ENCODE measurements around the gene CDH1. TPM values are rescaled to one million over a fixed set of nuclear protein-coding genes. Genes with fewer than 3 reads are reported as not detected.

CDH1 gene
- total and polyA plus RNA-seq, 4 donors = 0.23 to 9.6 (median 0.67) TPM

DNA sequence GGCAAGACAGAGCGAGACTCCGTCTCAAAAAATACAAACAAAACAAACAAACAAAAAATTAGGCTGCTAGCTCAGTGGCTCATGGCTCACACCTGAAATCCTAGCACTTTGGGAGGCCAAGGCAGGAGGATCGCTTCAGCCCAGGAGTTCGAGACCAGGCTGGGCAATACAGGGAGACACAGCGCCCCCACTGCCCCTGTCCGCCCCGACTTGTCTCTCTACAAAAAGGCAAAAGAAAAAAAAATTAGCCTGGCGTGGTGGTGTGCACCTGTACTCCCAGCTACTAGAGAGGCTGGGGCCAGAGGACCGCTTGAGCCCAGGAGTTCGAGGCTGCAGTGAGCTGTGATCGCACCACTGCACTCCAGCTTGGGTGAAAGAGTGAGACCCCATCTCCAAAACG is 531 bp upstream of the CDH1 start:
- H3K4me1 ChIP-seq (ENCODE audit: control insufficient read depth in 1 of 2, insufficient read depth in 2 of 2, low read length in 2 of 2) = no peaks in the 10 kb centered on the region
- DNase-seq (no peak), ATAC-seq (ENCODE audit: low FRiP score) (no peak)
- WGBS, 2 donors = 89% methylated on average over 12 of the region's 12 CpGs
- H3K4me3 ChIP-seq (ENCODE audit: low read length in 2 of 2) = no peak overlapping the region
- no peaks in the 10 kb centered on the region for H3K9me3 ChIP-seq (ENCODE audit: control insufficient read depth, low read length)
- intact Hi-C loops (cut with DNase I) = no loop called here
- H3K27ac ChIP-seq (ENCODE audit: low read depth in 1 of 2, low read length in 2 of 2) = no peak overlapping the region
- no peaks in the 10 kb centered on the region for H3K27me3 ChIP-seq (ENCODE audit: control insufficient read depth in 1 of 2, insufficient read depth in 2 of 2, low read length in 1 of 2)
- no peaks in the 10 kb centered on the region for H3K36me3 ChIP-seq (ENCODE audit: control insufficient read depth in 1 of 2, insufficient read depth in 2 of 2, low read length in 1 of 2)

DNA sequence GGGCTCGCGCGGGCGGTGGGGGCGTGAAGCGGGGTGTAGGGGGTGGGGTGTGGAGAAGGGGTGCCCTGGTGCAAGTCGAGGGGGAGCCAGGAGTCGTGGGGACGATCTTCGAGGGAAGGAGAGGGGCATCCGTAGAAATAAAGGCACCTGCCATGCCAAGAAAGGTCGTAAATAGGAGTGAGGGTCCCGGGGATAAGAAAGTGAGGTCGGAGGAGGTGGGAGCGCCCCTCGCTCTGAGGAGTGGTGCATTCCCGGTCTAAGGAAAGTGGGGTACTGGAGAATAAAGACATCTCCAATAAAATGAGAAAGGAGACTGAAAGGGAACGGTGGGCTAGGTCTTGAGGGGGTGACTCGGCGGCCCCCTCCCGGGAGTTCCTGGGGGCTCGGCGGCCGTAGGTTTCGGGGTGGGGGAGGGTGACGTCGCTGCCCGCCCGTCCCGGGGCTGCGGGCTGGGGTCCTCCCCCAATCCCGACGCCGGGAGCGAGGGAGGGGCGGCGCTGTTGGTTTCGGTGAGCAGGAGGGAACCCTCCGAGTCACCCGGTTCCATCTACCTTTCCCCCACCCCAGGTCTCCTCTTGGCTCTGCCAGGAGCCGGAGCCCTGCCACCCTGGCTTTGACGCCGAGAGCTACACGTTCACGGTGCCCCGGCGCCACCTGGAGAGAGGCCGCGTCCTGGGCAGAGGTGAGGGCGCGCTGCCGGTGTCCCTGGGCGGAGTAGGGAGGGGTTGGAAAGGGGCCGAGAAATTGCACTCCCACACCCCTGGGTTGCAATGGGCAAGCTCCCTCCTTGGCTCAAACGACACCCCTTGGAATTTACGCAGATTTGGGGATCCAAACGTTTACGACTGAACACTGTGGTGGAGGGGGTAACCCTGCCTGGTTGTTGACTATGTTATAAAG is 888 bp downstream of the CDH1 start:
- Histone ChIP-seq H3K27me3 (ENCODE audit: control insufficient read depth in 1 of 2, insufficient read depth in 2 of 2, low read length in 1 of 2) (no peaks in the 10 kb centered on the region), H3K4me1 (ENCODE audit: control insufficient read depth in 1 of 2, insufficient read depth in 2 of 2, low read length in 2 of 2) (no peaks in the 10 kb centered on the region), H3K4me3 (ENCODE audit: low read length in 2 of 2) (no peak overlapping the region), H3K36me3 (ENCODE audit: control insufficient read depth in 1 of 2, insufficient read depth in 2 of 2, low read length in 1 of 2) (no peaks in the 10 kb centered on the region), H3K27ac (ENCODE audit: low read depth in 1 of 2, low read length in 2 of 2) (no peak overlapping the region), H3K9me3 (ENCODE audit: control insufficient read depth, low read length) (no peaks in the 10 kb centered on the region)
- DNase-seq (no peak), ATAC-seq (ENCODE audit: low FRiP score) (no peak)
- intact Hi-C loops (cut with DNase I) = no loop called here
- WGBS, 2 donors = 5 to 7% methylated on average over 50 to 58 of the region's 58 CpGs

DNA sequence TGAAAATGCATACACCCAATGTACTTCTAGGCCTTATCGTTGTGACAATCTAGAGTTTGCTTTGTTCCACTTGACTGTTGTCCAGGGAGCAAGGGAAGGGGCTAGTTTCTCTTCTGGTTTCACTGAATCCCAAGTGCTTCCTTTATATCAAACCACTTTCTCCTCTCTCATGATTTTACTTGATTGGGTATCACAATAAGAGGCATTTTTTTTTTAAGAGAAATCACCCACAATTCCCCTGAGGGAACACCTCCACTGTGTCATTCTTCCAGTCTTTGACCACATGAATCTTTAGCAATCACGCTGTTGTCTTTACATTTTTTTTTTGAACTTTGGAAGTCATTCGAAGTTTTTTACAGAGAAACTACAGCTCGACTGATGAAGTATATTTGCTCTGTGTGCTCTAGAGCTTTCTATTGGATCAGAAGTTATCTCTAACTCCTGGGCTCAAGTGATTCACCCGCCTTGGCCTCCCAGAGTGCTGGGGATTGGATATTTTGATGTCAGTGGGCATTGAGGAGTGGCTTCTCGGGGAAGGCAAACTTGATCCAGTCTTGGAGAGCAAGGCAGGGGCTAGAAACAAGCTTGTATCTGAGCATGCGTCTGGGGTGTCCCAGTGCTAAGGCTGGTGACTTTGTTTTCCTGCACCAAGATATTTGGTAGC is 3.0 kb downstream of the CDH1 start:
- 68 to 69% methylated on average over 7 of the region's 7 CpGs for WGBS, 2 donors
- Histone ChIP-seq H3K27me3 (ENCODE audit: control insufficient read depth in 1 of 2, insufficient read depth in 2 of 2, low read length in 1 of 2) (no peaks in the 10 kb centered on the region), H3K27ac (ENCODE audit: low read depth in 1 of 2, low read length in 2 of 2) (no peak overlapping the region), H3K4me3 (ENCODE audit: low read length in 2 of 2) (no peak overlapping the region), H3K9me3 (ENCODE audit: control insufficient read depth, low read length) (no peaks in the 10 kb centered on the region), H3K36me3 (ENCODE audit: control insufficient read depth in 1 of 2, insufficient read depth in 2 of 2, low read length in 1 of 2) (no peaks in the 10 kb centered on the region), H3K4me1 (ENCODE audit: control insufficient read depth in 1 of 2, insufficient read depth in 2 of 2, low read length in 2 of 2) (no peaks in the 10 kb centered on the region)
- ATAC-seq (ENCODE audit: low FRiP score) (no peak), DNase-seq (no peak)
- intact Hi-C loops (cut with DNase I) = no loop called here

DNA sequence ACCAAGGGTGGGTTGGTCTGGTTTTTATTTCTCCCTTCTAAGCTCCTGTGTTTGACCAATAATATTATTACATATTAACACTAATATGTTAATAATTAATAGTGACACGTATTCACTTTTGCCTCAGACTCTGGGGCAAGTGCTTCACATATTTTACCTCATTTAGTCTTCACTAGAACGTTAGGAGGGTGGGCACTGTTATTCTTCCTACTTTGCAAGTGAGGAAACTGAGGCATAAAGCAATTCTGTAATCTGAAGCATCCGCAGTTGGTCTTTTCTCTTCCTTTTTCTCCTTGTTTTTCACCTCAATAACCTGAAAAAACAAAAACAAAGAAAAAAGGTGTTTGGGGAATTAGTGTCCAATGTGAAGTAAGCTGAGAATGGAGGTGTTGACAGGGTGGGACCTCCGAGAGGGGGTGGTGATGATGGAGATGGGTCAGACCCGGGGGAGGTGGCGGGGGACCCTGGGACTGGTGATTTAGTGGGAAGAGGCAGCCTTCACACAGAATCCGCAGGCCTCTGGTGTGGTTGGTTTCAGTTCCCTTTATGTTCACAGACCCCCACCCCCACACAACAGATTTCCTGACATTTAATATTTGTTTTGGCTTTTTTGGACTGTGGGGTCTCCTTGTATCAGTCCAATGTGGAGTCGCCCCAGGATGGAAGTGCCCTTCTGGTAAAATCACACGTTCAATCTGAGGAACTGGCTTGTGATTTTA is 3.7 kb downstream of the CDH1 start:
- DNase-seq = no peak
- intact Hi-C loops (cut with DNase I) = no loop called here
- no peak overlapping the region for H3K4me3 ChIP-seq (ENCODE audit: low read length in 2 of 2)
- ATAC-seq (ENCODE audit: low FRiP score) = no peak
- H3K27me3 ChIP-seq (ENCODE audit: control insufficient read depth in 1 of 2, insufficient read depth in 2 of 2, low read length in 1 of 2) = no peaks in the 10 kb centered on the region
- H3K4me1 ChIP-seq (ENCODE audit: control insufficient read depth in 1 of 2, insufficient read depth in 2 of 2, low read length in 2 of 2) = no peaks in the 10 kb centered on the region
- no peaks in the 10 kb centered on the region for H3K36me3 ChIP-seq (ENCODE audit: control insufficient read depth in 1 of 2, insufficient read depth in 2 of 2, low read length in 1 of 2)
- H3K27ac ChIP-seq (ENCODE audit: low read depth in 1 of 2, low read length in 2 of 2) = no peak overlapping the region
- H3K9me3 ChIP-seq (ENCODE audit: control insufficient read depth, low read length) = no peaks in the 10 kb centered on the region
- 77 to 83% methylated on average over 9 of the region's 9 CpGs for WGBS, 2 donors

DNA sequence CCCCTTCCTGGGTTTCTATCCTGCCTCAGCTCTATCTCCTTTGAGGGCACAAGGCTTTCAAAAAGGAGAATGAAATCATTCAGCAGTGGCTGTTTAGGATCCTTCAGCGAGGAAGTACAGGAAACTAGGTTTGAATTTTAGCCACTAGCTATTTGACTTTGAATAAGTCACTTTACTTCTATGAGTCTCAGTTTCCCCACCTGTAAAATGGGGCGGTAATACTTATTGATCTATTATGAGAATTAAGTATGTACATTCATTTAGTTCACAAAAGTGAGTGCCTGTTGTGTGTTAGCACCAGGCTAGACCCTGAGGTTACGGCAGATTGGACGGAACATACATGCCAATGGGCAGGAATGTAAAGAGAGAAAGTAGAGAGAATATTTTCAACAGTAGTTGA is 6.6 kb downstream of the CDH1 start:
- H3K4me3 ChIP-seq (ENCODE audit: low read length in 2 of 2) = no peak overlapping the region
- DNase-seq = no peak
- no peaks in the 10 kb centered on the region for H3K4me1 ChIP-seq (ENCODE audit: control insufficient read depth in 1 of 2, insufficient read depth in 2 of 2, low read length in 2 of 2)
- H3K27ac ChIP-seq (ENCODE audit: low read depth in 1 of 2, low read length in 2 of 2) = no peak overlapping the region
- intact Hi-C loops (cut with DNase I) = no loop called here
- no peaks in the 10 kb centered on the region for H3K9me3 ChIP-seq (ENCODE audit: control insufficient read depth, low read length)
- H3K27me3 ChIP-seq (ENCODE audit: control insufficient read depth in 1 of 2, insufficient read depth in 2 of 2, low read length in 1 of 2) = no peaks in the 10 kb centered on the region
- ATAC-seq (ENCODE audit: low FRiP score) = no peak
- 89 to 90% methylated on average over 4 of the region's 4 CpGs for WGBS, 2 donors
- no peaks in the 10 kb centered on the region for H3K36me3 ChIP-seq (ENCODE audit: control insufficient read depth in 1 of 2, insufficient read depth in 2 of 2, low read length in 1 of 2)

DNA sequence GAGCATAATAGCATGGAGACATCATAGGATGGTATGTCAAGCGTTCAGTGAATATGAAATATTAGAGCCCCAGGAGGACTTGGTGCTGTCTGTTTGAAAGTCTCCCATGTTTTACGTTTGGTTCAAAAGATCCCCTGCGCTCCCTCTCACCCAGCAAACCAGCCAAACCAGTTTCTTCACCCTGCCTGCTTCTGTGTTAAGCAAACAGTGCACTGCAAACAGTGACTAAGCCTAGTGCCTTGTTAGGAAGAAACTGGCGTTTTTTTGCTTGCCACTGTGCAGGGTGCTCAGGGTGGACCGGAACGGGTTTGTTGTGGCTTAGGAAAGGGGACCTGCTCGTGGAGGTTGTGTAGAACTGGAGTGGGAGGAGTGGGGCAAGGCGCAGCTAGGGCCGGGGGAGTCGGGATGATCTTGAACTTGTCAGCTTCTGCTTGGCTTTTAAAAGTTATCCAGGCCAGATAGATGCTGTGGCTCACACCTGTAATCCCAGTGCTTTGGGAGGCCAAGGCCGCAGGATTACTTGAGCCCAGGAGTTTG is 7.7 kb downstream of the CDH1 start:
- Histone ChIP-seq H3K27ac (ENCODE audit: low read depth in 1 of 2, low read length in 2 of 2) (no peak overlapping the region), H3K36me3 (ENCODE audit: control insufficient read depth in 1 of 2, insufficient read depth in 2 of 2, low read length in 1 of 2) (no peaks in the 10 kb centered on the region), H3K4me3 (ENCODE audit: low read length in 2 of 2) (no peak overlapping the region), H3K27me3 (ENCODE audit: control insufficient read depth in 1 of 2, insufficient read depth in 2 of 2, low read length in 1 of 2) (no peaks in the 10 kb centered on the region), H3K9me3 (ENCODE audit: control insufficient read depth, low read length) (no peaks in the 10 kb centered on the region), H3K4me1 (ENCODE audit: control insufficient read depth in 1 of 2, insufficient read depth in 2 of 2, low read length in 2 of 2) (no peaks in the 10 kb centered on the region)
- DNase-seq (no peak), ATAC-seq (ENCODE audit: low FRiP score) (no peak)
- intact Hi-C loops (cut with DNase I) = no loop called here
- WGBS, 2 donors = 51 to 57% methylated on average over 11 of the region's 11 CpGs

DNA sequence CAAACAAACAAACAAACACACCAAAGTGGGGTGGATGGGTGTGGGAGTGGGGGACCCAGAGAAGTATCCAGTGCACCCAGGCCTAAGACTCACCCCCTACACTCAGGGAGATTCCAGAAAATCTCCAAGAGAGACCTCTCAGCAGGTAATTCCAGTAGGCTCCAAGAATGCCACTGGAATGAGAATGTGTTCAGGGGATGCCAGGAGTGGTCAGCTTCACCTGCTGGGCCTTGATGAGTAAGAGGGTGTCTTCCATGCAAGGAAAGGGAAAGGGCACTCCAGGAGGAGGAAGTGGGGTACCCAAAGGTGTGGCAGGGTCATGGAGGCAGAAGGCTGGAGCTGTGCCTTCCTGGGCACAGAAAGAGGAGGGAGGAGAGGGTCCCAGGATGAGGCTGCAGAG is 9.9 kb downstream of the CDH1 start:
- Histone ChIP-seq H3K9me3 (ENCODE audit: control insufficient read depth, low read length) (no peaks in the 10 kb centered on the region), H3K36me3 (ENCODE audit: control insufficient read depth in 1 of 2, insufficient read depth in 2 of 2, low read length in 1 of 2) (no peaks in the 10 kb centered on the region), H3K4me1 (ENCODE audit: control insufficient read depth in 1 of 2, insufficient read depth in 2 of 2, low read length in 2 of 2) (no peaks in the 10 kb centered on the region), H3K27me3 (ENCODE audit: control insufficient read depth in 1 of 2, insufficient read depth in 2 of 2, low read length in 1 of 2) (no peaks in the 10 kb centered on the region), H3K27ac (ENCODE audit: low read depth in 1 of 2, low read length in 2 of 2) (no peak overlapping the region), H3K4me3 (ENCODE audit: low read length in 2 of 2) (no peak overlapping the region)
- ATAC-seq (ENCODE audit: low FRiP score) = no peak
- DNase-seq = no peak
- intact Hi-C loops (cut with DNase I) = no loop called here

DNA sequence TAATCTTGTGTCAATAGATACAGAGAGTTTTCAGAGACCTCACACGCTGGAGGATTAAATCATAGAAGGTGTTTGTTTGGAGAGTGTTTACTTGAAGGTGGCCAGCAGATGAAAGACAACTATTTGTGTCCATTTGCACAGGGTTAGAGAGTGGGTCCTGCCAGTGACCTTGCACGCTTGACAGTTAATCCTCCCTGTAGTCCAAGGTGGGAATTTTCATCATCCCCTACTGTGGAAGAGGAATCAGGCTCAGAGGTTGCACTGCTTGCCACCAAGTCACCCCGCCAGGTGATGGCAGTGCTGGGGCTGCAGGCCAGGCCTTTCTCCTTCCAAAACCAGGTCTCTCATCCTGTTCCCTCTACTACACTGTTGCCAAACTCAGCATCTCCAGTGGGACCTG is 12.3 kb downstream of the CDH1 start:
- intact Hi-C loops (cut with DNase I) = no loop called here
- 82 to 90% methylated on average over 3 of the region's 3 CpGs for WGBS, 2 donors
- no peaks in the 10 kb centered on the region for H3K36me3 ChIP-seq (ENCODE audit: control insufficient read depth in 1 of 2, insufficient read depth in 2 of 2, low read length in 1 of 2)
- no peaks in the 10 kb centered on the region for H3K27me3 ChIP-seq (ENCODE audit: control insufficient read depth in 1 of 2, insufficient read depth in 2 of 2, low read length in 1 of 2)
- H3K4me1 ChIP-seq (ENCODE audit: control insufficient read depth in 1 of 2, insufficient read depth in 2 of 2, low read length in 2 of 2) = no peaks in the 10 kb centered on the region
- ATAC-seq (ENCODE audit: low FRiP score) (no peak), DNase-seq (no peak)
- H3K9me3 ChIP-seq (ENCODE audit: control insufficient read depth, low read length) = no peaks in the 10 kb centered on the region
- no peak overlapping the region for H3K4me3 ChIP-seq (ENCODE audit: low read length in 2 of 2)
- no peak overlapping the region for H3K27ac ChIP-seq (ENCODE audit: low read depth in 1 of 2, low read length in 2 of 2)

All from aorta (tissue), 5 donors.